HG02763 (cell line): Measurements from ENCODE around the gene HHIPL1.

Source experiments
- ATAC-seq: cut with Tn5 transposase; IDR thresholded peaks from one replicate; pipeline ENCODE4 v1.9.1; 2021; ENCODE audit warnings: mild to moderate bottlenecking, moderate library complexity; ENCODE audit not compliant: unreplicated experiment

The HHIPL1 gene

DNA sequence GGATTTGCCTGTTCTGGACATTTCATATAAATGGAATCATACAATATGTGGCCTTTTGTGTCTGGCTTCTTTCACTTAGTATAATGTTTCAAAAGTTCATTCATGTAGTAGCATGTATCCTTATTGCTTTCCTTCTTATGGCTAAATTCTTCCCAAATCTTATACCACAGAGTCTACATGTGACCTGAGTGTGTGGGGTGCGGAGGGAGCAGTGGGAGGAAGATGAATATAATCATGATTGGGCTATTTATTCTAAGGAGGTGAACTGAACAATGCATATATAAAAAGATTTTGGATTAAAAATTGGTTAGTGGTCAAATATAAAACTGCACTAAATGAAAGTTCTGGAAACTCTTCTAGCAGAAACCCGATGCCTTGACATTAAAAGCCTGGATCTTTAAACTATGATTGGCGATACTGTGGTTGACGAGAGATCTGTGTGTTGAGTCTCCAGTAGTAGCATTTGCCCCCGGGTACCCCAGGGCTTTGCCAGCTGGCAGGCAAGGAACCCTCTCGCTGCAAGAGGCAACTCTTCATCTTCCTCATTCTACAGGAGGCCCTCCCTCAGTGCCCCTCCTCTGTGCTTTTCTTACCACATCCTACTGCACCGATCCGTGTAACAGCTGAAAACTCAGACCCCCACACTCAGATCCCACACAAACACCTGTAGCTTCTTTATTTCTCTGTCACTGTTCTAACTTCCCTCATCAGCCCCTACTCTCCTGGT is 41.8 kb downstream of the HHIPL1 start:
- ATAC-seq, result no peak

DNA sequence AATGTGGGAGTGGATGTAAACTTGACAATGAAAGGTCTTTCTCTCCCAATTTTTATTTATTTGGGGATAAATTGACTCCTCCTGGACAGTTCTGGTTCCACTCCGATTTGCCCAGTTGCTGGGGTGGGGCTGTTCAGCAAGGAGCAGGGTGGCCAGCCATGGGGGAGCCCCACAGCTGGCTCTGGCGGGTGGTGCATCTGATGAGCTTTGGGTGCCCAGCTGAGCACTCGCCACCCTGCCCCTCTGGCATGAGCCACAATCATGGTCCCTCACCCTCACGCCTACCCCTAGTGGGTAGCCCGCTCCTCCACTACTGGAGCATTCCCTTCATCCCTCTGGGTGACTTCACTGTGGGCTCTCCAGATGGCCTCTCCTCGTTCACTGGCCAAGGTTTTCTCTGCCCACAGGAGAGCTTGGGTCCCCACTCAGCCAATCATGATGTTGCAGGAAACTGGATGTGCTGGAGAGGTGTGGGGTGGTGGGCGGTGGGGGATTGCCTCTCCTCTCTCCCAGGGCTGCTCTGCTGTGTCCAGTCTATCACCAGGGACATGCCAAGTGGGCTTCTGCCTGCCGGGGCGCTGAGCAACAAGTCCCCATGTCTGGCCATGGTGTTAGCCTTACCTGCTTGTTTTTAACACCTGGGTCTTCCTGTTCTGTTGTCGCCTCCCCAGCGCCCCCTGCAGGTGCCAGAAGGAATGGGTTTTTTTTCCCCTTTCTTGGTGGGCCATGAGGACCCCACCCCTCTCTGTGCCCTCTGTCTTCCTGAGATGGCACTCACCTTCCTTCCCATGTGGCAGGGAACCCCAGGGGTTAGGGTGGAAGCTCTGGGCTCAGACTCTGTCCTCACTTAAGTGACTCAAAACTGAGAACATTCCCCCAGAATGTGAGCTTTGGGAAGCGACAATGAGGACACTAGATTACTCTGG is 42.6 kb downstream of the HHIPL1 start:
- no peak for ATAC-seq

GRCh38 chr14:99688210-99688581 is 43.3 kb downstream of the HHIPL1 start:
- ATAC-seq, result no peak

DNA sequence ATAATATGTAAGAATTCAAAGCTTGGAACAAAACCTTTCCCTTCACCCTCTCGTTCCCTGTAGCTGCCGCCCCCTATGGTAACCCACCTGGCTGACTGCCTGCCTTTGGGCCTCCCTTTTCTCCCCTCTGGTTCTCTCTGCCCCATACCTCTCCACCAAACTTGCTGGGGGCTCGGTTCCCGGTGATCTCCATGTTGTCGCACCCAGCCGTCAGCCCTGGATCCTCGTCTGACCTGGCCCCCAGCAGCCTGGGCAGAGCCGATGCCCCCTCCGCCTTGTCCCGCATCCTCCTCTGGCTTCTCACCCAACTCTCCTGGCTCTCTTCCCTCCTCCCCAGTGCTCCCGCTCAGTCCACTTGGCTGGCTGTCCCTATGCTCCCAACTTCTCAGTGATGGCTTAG is 43.7 kb downstream of the HHIPL1 start:
- ATAC-seq, result no peak

- no peak for ATAC-seq
Observed at GRCh38 chr14:99689266-99690236, 44.6 kb downstream of the HHIPL1 start.

DNA sequence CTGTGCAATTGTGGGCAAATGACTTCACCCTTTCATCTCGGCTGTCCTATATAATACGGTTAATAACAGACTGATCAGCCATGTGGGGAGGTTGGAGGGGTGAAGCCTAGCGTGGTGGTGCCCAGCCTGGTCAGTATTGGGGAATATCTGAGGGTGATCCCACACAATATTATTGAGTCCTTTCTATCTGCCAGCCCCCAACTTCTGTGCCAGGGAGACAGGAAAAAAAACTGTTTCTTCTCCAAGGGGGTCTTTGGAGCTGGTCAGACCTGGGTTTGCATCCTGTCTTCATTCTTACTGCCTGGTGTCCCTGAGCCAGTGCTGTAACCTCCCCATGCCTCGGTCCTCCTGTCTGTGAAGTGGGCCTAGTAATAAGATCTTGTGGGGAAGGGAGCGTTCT is 45.7 kb downstream of the HHIPL1 start:
- no peak for ATAC-seq

DNA sequence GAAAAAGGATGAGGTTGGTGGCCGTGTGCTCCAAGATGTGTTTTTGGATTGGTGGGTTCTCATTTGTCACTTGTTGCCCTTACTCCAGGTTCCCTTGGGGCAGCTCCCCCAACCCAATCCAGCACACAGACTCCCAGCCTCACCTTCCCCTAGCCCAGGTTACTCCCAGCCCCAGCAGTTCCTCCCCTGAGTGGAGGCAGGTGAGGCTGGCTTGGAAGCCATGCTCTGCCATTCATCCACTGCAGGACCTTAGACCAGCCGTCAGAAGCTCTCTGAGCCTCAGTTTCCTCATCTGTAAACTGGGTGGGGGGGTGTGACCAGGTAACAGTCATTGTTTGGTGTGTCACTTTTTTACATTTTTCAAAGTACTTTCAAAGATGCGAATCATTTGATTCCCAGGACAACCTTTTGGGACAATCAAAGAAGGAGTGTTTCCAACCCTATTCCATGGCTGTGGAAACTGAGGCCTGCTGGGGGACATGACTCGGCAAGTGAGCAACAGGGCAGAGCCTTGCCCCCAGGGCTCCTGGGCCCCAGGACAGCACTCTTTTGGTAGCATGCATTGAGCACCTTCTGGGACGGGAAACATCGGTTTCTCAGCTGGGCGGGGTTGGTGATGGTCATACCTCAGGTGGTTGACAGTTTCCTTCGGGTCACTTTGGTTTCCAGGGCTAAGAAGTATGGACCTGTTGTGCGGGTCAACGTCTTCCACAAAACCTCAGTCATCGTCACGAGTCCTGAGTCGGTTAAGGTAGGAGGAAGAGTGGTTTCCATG is 46.4 kb downstream of the HHIPL1 start:
- no peak for ATAC-seq

DNA sequence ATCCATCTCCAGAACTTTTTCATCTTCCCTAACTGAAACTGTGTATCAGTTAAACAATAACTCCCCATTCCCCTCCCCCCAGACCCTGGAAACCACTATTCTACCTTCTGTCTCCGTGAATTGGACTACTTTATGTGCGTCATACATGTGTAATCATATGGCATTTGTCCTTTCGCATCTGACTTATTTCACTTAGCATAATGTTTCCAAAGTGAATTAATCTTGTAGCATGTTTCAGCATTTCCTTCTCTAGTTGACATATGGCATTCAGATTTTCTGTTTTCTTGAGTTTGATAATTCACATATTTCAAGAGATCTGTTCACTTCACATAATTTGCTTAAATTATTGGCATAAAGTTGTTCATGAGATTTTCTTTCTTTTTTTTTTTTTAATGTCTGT is 49.0 kb downstream of the HHIPL1 start:
- ATAC-seq, result no peak

- no peak for ATAC-seq
Observed at GRCh38 chr14:99696929-99697328, 52.0 kb downstream of the HHIPL1 start.

DNA sequence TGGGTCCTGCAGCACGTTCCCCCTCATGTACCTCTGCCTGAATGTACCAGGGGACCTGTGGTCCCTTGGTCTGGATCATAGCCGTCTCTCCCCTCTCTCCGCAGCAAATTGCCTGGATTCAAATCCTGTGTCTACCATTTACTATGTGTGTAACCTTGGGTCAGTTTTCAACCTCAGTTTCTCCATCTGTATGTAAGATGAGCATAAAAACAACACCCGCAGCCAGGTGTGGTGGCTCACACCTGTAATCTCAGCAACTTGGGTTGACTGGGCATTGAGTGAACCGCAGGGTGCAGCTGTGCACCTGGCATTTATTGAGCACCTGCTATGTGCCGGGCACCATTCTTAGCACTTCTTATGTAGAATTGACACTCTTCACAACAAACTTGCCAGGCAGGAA is 53.3 kb downstream of the HHIPL1 start:
- ATAC-seq, result no peak

DNA sequence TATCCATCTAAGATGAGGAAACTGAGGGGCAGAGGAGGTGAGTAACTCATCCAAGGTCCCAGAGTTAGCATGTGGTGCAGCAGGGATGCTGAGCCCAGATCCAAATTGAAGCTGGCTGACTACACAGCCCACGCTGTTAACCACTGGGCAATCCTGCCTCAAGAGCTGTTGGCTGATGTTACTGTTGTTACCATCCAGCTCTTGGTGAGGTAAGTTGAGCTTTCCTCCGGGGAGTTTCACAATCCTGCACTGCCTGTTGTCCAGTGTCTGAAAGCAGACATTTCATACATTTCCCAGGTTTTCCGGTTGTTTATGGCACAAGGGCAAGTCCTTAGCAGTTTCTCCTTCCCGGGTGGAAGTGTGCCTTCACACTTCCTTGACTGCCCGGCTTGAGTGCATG is 53.7 kb downstream of the HHIPL1 start:
- no peak for ATAC-seq

GRCh38 chr14:99699085-99699760 is 54.3 kb downstream of the HHIPL1 start:
- ATAC-seq, result no peak

GRCh38 chr14:99699861-99700260 is 54.9 kb downstream of the HHIPL1 start:
- no peak for ATAC-seq

GRCh38 chr14:99700379-99700778 is 55.5 kb downstream of the HHIPL1 start:
- no peak for ATAC-seq

GRCh38 chr14:99701260-99701659 is 56.3 kb downstream of the HHIPL1 start:
- no peak for ATAC-seq

GRCh38 chr14:99702115-99702514 is 57.2 kb downstream of the HHIPL1 start:
- no peak for ATAC-seq

DNA sequence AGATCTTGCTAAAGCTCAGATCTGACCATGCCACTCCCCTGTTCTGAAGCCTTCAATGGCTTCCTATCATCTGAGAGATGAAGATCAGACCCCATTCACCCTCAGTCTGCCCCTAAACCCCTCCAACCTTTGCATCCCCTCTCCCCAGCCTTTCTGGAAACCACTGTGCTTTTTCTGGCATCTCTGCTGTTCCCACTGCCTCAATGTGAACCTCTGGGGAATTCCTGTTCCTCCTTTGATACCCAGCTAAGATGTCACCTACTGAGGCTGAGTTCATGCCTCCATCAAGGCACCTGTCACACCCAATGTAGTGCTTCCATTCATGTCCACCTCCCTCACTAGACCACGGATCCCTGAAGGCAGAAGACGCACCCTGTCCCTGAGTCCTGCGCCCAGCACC is 58.5 kb downstream of the HHIPL1 start:
- no peak for ATAC-seq

DNA sequence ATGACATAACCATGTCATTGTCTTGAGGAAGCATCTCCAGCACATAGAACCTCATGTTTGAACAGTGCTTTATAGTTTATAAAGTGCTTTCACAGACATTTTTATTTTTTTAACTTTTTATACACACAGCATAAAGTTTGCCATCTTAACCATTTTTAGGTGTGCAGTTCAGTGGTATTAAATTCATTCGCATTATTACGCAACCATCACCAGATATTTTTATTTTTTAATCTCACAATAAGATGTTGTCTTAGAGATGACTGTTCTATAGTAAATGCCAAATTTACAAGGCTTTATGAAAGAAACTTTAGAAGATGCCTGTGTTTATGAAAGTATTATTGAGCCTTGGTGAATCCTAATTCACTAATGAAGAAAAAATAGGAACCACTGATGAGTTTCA is 59.1 kb downstream of the HHIPL1 start:
- no peak for ATAC-seq

- ATAC-seq, result no peak
Observed at GRCh38 chr14:99706107-99706900, 61.4 kb downstream of the HHIPL1 start.
